ENCODE results near the gene RMRP. TPM values are rescaled to one million over a fixed set of nuclear protein-coding genes. Genes with fewer than 3 reads are reported as not detected.

RMRP gene
- total and polyA plus RNA-seq, 9 of the 15 experiments (the other 6 are each of a cell fraction or from before 2014, with no cell fraction given), result 75.7 to 89,974 (median 13,378) TPM; not detected in 3

DNA sequence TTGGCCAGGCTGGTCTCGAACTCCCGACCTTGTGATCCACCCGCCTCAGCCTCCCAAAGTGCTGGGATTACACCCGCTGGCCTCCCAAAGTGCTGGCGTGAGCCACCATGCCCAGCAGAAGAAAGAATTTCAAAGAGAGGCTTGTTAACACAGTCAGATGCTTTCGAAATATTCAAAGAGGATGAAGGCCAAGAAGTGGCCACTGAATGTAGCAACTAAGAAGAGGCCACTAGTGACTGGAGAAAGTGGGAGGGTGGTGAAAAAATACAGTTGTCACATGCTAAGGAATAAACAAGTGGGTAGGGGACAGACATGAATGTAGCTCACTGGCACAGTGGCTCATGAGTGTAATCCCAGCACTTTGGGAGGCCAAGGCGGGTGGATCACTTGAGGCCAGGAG is 44.9 kb upstream of the RMRP start:
- FAIRE-seq, result no peak
- no peak for ATAC-seq
- intact Hi-C loops (cut with micrococcal nuclease), result no loop called here

DNA sequence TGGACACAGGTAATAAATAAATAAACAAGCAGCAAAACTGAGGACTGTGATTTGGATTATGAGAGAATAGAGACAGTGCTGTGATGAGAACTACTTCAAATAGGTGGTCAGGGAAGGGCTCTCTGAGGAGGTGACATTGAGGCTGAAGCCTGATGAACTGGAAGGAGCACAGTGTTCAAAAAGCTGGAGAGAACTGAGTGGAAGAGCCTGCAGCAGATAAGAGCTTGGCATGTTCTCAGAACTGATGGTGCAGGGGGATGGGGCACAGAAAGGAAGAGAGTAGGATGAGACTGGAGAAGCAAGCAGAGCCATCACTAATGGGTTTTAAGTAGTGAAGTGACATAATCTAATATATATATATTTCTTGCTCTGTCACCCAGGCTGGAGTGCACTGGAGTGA is 43.1 kb upstream of the RMRP start:
- CTCF ChIA-PET (ENCODE audit: low intra/inter-chr PET ratio), result no interaction called here

More for the DNA sequence above, 44.9 kb upstream of the RMRP start:
- H2AFZ ChIP-seq (ENCODE audit: low read depth, low read length), result no peak overlapping the region
- H3K4me2 ChIP-seq (ENCODE audit: insufficient read depth, low read length), result no peak overlapping the region
- H3K79me2 ChIP-seq (ENCODE audit: control insufficient read depth, insufficient read depth, low read length), result no peaks in the 10 kb centered on the region
- H3K27ac ChIP-seq (ENCODE audit: extremely low read depth, low read depth, low read length), result no peak overlapping the region
- in situ Hi-C loops (cut with MboI), result no loop called here
- no peaks in the 10 kb centered on the region for H4K20me1 ChIP-seq (replicated peaks; ENCODE audit: control insufficient read depth, insufficient read depth, low read length)
- WGBS (ENCODE audit: insufficient coverage, low coverage, missing lambda C conversion rate), result 93% methylated on average over 2 of the region's 7 CpGs
- DNase-seq (ENCODE audit: extremely low read depth in 1 of 4, low spot score in 3 of 4), result no peak
- BruUV-seq (replicated peaks), result no TSS peak
- no peaks in the 10 kb centered on the region; a peak in 1 of 5 replicates for H3K4me1 ChIP-seq (replicated peaks in 1 of 2; ENCODE audit: control insufficient read depth in 2 of 2, insufficient read depth in 2 of 2, low read length in 2 of 2)
- no peaks in the 10 kb centered on the region for H3K9me3 ChIP-seq (replicated peaks; ENCODE audit: control insufficient read depth, insufficient read depth, low read depth, low read length)
- CTCF ChIA-PET (ENCODE audit: low intra/inter-chr PET ratio), result no interaction called here
- H3K4me3 ChIP-seq, result no peak overlapping the region
- peaks cover 98% of the 10 kb centered on the region for H3K36me3 ChIP-seq (ENCODE audit: control insufficient read depth, insufficient read depth, low read length)
- H3K27me3 ChIP-seq (ENCODE audit: control insufficient read depth in 2 of 2, insufficient read depth in 2 of 2, low read length in 2 of 2), result no peaks in the 10 kb centered on the region
- TF ChIP-seq ZNF77 (CRISPR knock-in tag; IDR thresholded peaks at IDR 0.05) (no peak), HDAC8 (tag; IDR thresholded peaks at IDR 0.05) (no peak), KLF10 (CRISPR knock-in tag; IDR thresholded peaks at IDR 0.05) (no peak), MEF2A (IDR thresholded peaks at IDR 0.05; ENCODE audit: control insufficient read depth, low read depth, low read length) (no peak), GATAD2A (IDR thresholded peaks at IDR 0.05) (no peak), HDAC3 (IDR thresholded peaks at IDR 0.05; ENCODE audit: borderline replicate concordance, partially characterized antibody) (no peak), TRIM24 (IDR thresholded peaks at IDR 0.05) (no peak)
- POLR2A ChIA-PET, result interaction anchor here (0.9 to 1.0 kb wide), 2 partner anchors 10 to 11 kb away, joined by 4 read pairs; no protein-coding TSS in a partner anchor
- H3K9me1 ChIP-seq (ENCODE audit: control insufficient read depth, insufficient read depth, low read length), result peaks cover 3% of the 10 kb centered on the region
- H3K9ac ChIP-seq (ENCODE audit: insufficient read depth in 1 of 2, low read depth in 2 of 2, low read length in 2 of 2), result no peak overlapping the region

More for the DNA sequence above, 43.1 kb upstream of the RMRP start:
- ATAC-seq (no peak), FAIRE-seq (no peak), DNase-seq (ENCODE audit: extremely low read depth in 1 of 4, low spot score in 3 of 4) (no peak)
- in situ Hi-C loops (cut with MboI), result no loop called here
- no peak overlapping the region for H3K27ac ChIP-seq (ENCODE audit: extremely low read depth, low read depth, low read length)
- no peak overlapping the region for H2AFZ ChIP-seq (ENCODE audit: low read depth, low read length)
- H3K4me2 ChIP-seq (ENCODE audit: insufficient read depth, low read length), result no peak overlapping the region
- no peaks in the 10 kb centered on the region for H3K9me3 ChIP-seq (replicated peaks; ENCODE audit: control insufficient read depth, insufficient read depth, low read depth, low read length)
- BruUV-seq (replicated peaks), result no TSS peak
- POLR2A ChIA-PET, result interaction anchor here (1.9 kb wide), 1 partner anchor 12 kb away, joined by 17 read pairs; no protein-coding TSS in a partner anchor
- H4K20me1 ChIP-seq (replicated peaks; ENCODE audit: control insufficient read depth, insufficient read depth, low read length), result no peaks in the 10 kb centered on the region
- no peaks in the 10 kb centered on the region for H3K79me2 ChIP-seq (ENCODE audit: control insufficient read depth, insufficient read depth, low read length)
- 0 out of 2 replicates have a peak, but pooled peaks have one; percentile 21 for TF ChIP-seq POLR2A (conservative IDR thresholded peaks at IDR 0.05)
- no peak for TF ChIP-seq GTF2E2 (tag; IDR thresholded peaks at IDR 0.05)
- no peaks in the 10 kb centered on the region; a peak in 2 of 5 replicates for H3K4me1 ChIP-seq (replicated peaks in 1 of 2; ENCODE audit: control insufficient read depth in 2 of 2, insufficient read depth in 2 of 2, low read length in 2 of 2)
- no peaks in the 10 kb centered on the region for H3K9me1 ChIP-seq (ENCODE audit: control insufficient read depth, insufficient read depth, low read length)
- intact Hi-C loops (cut with micrococcal nuclease), result no loop called here
- H3K4me3 ChIP-seq, result no peak overlapping the region
- no peak overlapping the region for H3K9ac ChIP-seq (ENCODE audit: insufficient read depth in 1 of 2, low read depth in 2 of 2, low read length in 2 of 2)
- peaks cover 97% of the 10 kb centered on the region for H3K36me3 ChIP-seq (ENCODE audit: control insufficient read depth, insufficient read depth, low read length)
- no peaks in the 10 kb centered on the region for H3K27me3 ChIP-seq (ENCODE audit: control insufficient read depth in 2 of 2, insufficient read depth in 2 of 2, low read length in 2 of 2)
